SW480 (cell line): Measurements from ENCODE around the gene FAM8A1.
A peak's percentile ranks its signal among the peaks of the same experiment; 100 is the strongest.
"Not testable (repeated sequence)": the region's sequence is repeated elsewhere in the genome, so short reads cannot be mapped to it uniquely, and the experiment has no call there.

Source experiments
- DNase-seq: peaks from one replicate; pipeline ENCODE4 v3.0.0-alpha.2; 2016; ENCODE audit warnings: low spot score

Gene FAM8A1

GRCh38 chr6:17599877-17600526 is at the start of gene FAM8A1:
Gene FAM8A1 (plus strand): TSS chr6:17600302. CDS start chr6:17600410, 108 bp downstream.
- peak; percentile 87 for DNase-seq

- no peak for DNase-seq
These were observed 48.6 kb upstream of the FAM8A1 start for GRCh38 chr6:17551383-17551958.

- DNase-seq: no peak
These were observed 47.2 kb upstream of the FAM8A1 start for GRCh38 chr6:17552861-17553260.

GRCh38 chr6:17556014-17556413 is 44.1 kb upstream of the FAM8A1 start:
- DNase-seq: no peak

GRCh38 chr6:17562636-17563035 is 37.5 kb upstream of the FAM8A1 start:
- no peak for DNase-seq

GRCh38 chr6:17565399-17565798 is 34.7 kb upstream of the FAM8A1 start:
- DNase-seq: no peak

GRCh38 chr6:17574866-17575560 is 25.1 kb upstream of the FAM8A1 start:
- no peak for DNase-seq

- DNase-seq: no peak
These were observed 23.0 kb upstream of the FAM8A1 start for GRCh38 chr6:17577059-17577458.

GRCh38 chr6:17580518-17581048 is 19.5 kb upstream of the FAM8A1 start:
- DNase-seq: peak; percentile 22

- not testable (repeated sequence) for DNase-seq
These were observed 18.8 kb upstream of the FAM8A1 start for GRCh38 chr6:17581282-17581681.

GRCh38 chr6:17583811-17584210 is 16.3 kb upstream of the FAM8A1 start:
- no peak for DNase-seq

GRCh38 chr6:17584241-17584803 is 15.8 kb upstream of the FAM8A1 start:
- peak; percentile 60 for DNase-seq

GRCh38 chr6:17585766-17586490 is 14.2 kb upstream of the FAM8A1 start:
- peak; percentile 36 for DNase-seq

- DNase-seq: not testable (repeated sequence)
These were observed 13.5 kb upstream of the FAM8A1 start for GRCh38 chr6:17586623-17587022.

- DNase-seq: no peak
These were observed 12.1 kb upstream of the FAM8A1 start for GRCh38 chr6:17588011-17588410.

GRCh38 chr6:17589406-17590096 is 10.6 kb upstream of the FAM8A1 start:
- no peak for DNase-seq

- DNase-seq: no peak
These were observed 8.8 kb upstream of the FAM8A1 start for GRCh38 chr6:17591287-17591686.

GRCh38 chr6:17593246-17593645 is 6.9 kb upstream of the FAM8A1 start:
- DNase-seq: no peak

- DNase-seq: no peak
These were observed 4.0 kb upstream of the FAM8A1 start for GRCh38 chr6:17596085-17596484.

- DNase-seq: peak; percentile 27
These were observed 654 bp downstream of the FAM8A1 start for GRCh38 chr6:17600527-17601385.

- DNase-seq: no peak
These were observed 1.2 kb downstream of the FAM8A1 start for GRCh38 chr6:17601386-17601703.
